ENCODE measurements around the gene ERVK3-1.

DNA sequence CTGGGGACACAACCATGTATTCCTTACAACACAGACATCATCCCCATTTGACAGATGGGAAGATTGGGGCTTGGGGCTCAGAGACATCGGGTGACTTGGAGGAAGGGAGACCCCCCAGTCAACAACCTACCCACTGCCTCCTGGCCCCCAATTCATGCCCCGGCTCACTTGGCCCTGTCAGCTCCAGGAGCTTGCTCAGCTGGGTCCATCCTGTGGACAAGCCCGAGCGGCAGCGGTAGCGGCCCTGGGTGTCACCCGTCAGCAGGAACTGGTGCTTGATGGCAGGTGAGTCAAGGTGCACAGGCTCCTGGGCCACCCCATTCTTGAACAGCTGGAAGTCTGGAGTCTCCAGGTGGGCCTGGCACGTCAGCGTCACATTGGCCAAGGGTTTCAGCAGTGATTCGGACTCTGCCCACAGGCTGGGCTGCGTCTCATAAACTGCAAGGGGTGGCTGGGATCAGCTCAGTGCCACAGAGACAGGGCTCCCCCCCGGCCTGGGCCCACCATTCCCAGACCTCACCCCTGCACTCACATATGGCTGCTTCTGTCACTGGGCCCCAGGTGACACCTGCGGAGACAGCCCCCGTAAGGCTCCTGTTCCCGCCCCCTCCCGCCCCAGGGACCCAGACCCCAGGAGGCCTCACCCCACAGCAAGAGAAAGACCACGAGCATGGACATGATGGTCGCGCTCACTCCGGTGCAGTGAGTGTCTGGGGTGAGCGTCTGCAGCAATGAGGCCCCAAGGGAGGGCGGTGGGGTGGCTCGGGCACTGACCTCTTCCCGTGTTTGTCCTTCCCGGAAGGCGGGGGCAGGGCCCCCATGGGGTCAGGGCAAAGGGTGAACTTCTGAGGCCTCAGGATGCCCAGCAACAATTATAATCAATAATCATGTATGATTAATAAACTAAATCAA is 47.8 kb downstream of the ERVK3-1 start, which contains the start of gene A1BG:
- TF ChIP-seq SUZ12 (IDR thresholded peaks at IDR 0.05) (no peak), NFRKB (IDR thresholded peaks at IDR 0.05) (no peak)

All from HEK293T (cell line).